Breast epithelium (tissue), 4 donors: ENCODE results near the gene HEPN1. TPM values are rescaled to one million over a fixed set of nuclear protein-coding genes. Genes with fewer than 3 reads are reported as not detected.

Source experiments
- DNase-seq, 2 donors: peaks; one replicate each; pipeline ENCODE4 v3.0.0-alpha.2; 2019; ENCODE audit warnings: low spot score in 2 of 2
- H3K27ac ChIP-seq, 2 donors: fragments of 200-600 bp; sonication (generic) in 1 of 2; one replicate each; pipeline ENCODE4 v1.5.1; 2016 to 2019; ENCODE audit warnings: mild to moderate bottlenecking in 1 of 2
- H3K27me3 ChIP-seq, 2 donors: fragments of 200-600 bp; sonication (generic) in 1 of 2; one replicate each; pipeline versions ENCODE4 v1.5.1 to v1.6.0; 2017 to 2019; ENCODE audit warnings: control low read depth in 1 of 2, mild to moderate bottlenecking in 1 of 2
- H3K36me3 ChIP-seq: fragments of 200-600 bp; one replicate; pipeline ENCODE4 v1.5.1; 2019
- H3K4me1 ChIP-seq, 2 donors: fragments of 200-600 bp; sonication (generic); one replicate each; pipeline ENCODE4 v1.5.1; 2016 to 2019; ENCODE audit warnings: control low read depth in 1 of 2
- H3K4me3 ChIP-seq, 3 donors: fragments of 200-600 bp; sonication (generic); 1 replicate in 2 of 3; 2 replicates in 1 of 3; pipeline ENCODE4 v1.5.1; 2016 to 2019; ENCODE audit warnings: mild to moderate bottlenecking in 3 of 3, moderate library complexity in 2 of 3
- H3K9me3 ChIP-seq, 2 donors: fragments of 200-600 bp; sonication (generic) in 1 of 2; one replicate each; pipeline ENCODE4 v1.5.1; 2016 to 2019; ENCODE audit warnings: control low read depth in 1 of 2
- CTCF ChIP-seq, 3 donors: fragments of 450-650 bp; IDR thresholded peaks; one replicate each; pipeline ENCODE4 v1.5.1; 2016 to 2017; ENCODE audit warnings: antibody characterized with exemption in 3 of 3, mild to moderate bottlenecking in 3 of 3, moderate library complexity in 3 of 3
- POLR2A ChIP-seq: fragments of 450-650 bp; IDR thresholded peaks from one replicate; pipeline ENCODE4 v1.6.1; 2016; ENCODE audit warnings: antibody characterized with exemption, mild to moderate bottlenecking, moderate library complexity
- POLR2AphosphoS5 ChIP-seq, 3 donors: sonication (generic); formaldehyde crosslinking; IDR thresholded peaks; one replicate each; pipeline ENCODE4 v1.6.1; 2017; ENCODE audit warnings: antibody characterized with exemption in 3 of 3
- intact Hi-C: fragments of 100-400 bp; cut with DNase I; formaldehyde crosslinking; loops from one replicate; pipeline ENCODE4 v1.15.1; 2023; ENCODE audit warnings: low total_unique reads
- total RNA-seq, 3 donors: library from RNA; depleted of rRNA; stranded (reverse); fragments of >200 nt; gene quantifications; one replicate each; pipeline ENCODE4 v1.1.0, GENCODE V29; 2016

HEPN1 gene
- total RNA-seq, 3 donors from 2014 or later: not detected

GRCh38 chr11:124878759-124879492, 40.1 kb upstream of the HEPN1 start:
- no peaks in the 10 kb centered on the region for H3K9me3 ChIP-seq
- DNase-seq: no peak
- TF ChIP-seq POLR2A: no peak
- no peak for TF ChIP-seq POLR2AphosphoS5 (IDR thresholded peaks at IDR 0.05)
- no peak for TF ChIP-seq CTCF (IDR thresholded peaks at IDR 0.05)
- H3K27ac ChIP-seq: no peak overlapping the region
- no peaks in the 10 kb centered on the region for H3K4me1 ChIP-seq
- H3K36me3 ChIP-seq: no peaks in the 10 kb centered on the region
- no peak overlapping the region for H3K4me3 ChIP-seq
- intact Hi-C loops: loop anchor here (5.0 kb wide), 1 partner anchor 87 kb away; no protein-coding TSS in a partner anchor
- peaks cover 0 to 3% of the 10 kb centered on the region in 2 donors for H3K27me3 ChIP-seq

- no peak overlapping the region for H3K4me3 ChIP-seq
- no peak for DNase-seq
- TF ChIP-seq POLR2AphosphoS5 (IDR thresholded peaks at IDR 0.05) (no peak), POLR2A (no peak), CTCF (IDR thresholded peaks at IDR 0.05) (no peak)
- no peaks in the 10 kb centered on the region for H3K36me3 ChIP-seq
- no peaks in the 10 kb centered on the region for H3K9me3 ChIP-seq
- H3K4me1 ChIP-seq: no peaks in the 10 kb centered on the region
- H3K27ac ChIP-seq: peak overlapping the region in 1 of 2 donors; percentile 12
- H3K27me3 ChIP-seq: no peaks in the 10 kb centered on the region
- intact Hi-C loops: loop anchor here (5.0 kb wide), 1 partner anchor 87 kb away; no protein-coding TSS in a partner anchor
These were observed 39.4 kb upstream of the HEPN1 start for GRCh38 chr11:124879493-124880289.

- H3K27me3 ChIP-seq: no peaks in the 10 kb centered on the region
- H3K9me3 ChIP-seq: no peaks in the 10 kb centered on the region
- no peaks in the 10 kb centered on the region for H3K4me1 ChIP-seq
- H3K27ac ChIP-seq: peak overlapping the region in 1 of 2 donors; percentile 12
- no peak for DNase-seq
- TF ChIP-seq POLR2AphosphoS5 (IDR thresholded peaks at IDR 0.05): no peak
- no peak for TF ChIP-seq POLR2A
- no peak for TF ChIP-seq CTCF (IDR thresholded peaks at IDR 0.05)
- H3K36me3 ChIP-seq: no peaks in the 10 kb centered on the region
- intact Hi-C loops: no loop called here
- no peak overlapping the region for H3K4me3 ChIP-seq
These were observed 38.8 kb upstream of the HEPN1 start for GRCh38 chr11:124880290-124880611.

GRCh38 chr11:124880958-124881357, 38.1 kb upstream of the HEPN1 start:
- no peaks in the 10 kb centered on the region for H3K4me1 ChIP-seq
- intact Hi-C loops: no loop called here
- DNase-seq: no peak
- H3K27ac ChIP-seq: no peak overlapping the region
- no peaks in the 10 kb centered on the region for H3K36me3 ChIP-seq
- H3K9me3 ChIP-seq: no peaks in the 10 kb centered on the region
- no peak for TF ChIP-seq POLR2A
- TF ChIP-seq POLR2AphosphoS5 (IDR thresholded peaks at IDR 0.05): no peak
- no peak for TF ChIP-seq CTCF (IDR thresholded peaks at IDR 0.05)
- no peaks in the 10 kb centered on the region for H3K27me3 ChIP-seq
- H3K4me3 ChIP-seq: no peak overlapping the region
